Activated CD4-positive, alpha-beta T cell treated with anti-CD3 and anti-CD28 coated beads for 1 hour (primary cell): ENCODE data around the gene TPSD1.
"Not testable (repeated sequence)": the region's sequence is repeated elsewhere in the genome, so short reads cannot be mapped to it uniquely, and the experiment has no call there.

Experiments
- DNase-seq: peaks from one replicate; pipeline ENCODE4 v3.0.0-alpha.2; 2020

TPSD1 gene

DNA sequence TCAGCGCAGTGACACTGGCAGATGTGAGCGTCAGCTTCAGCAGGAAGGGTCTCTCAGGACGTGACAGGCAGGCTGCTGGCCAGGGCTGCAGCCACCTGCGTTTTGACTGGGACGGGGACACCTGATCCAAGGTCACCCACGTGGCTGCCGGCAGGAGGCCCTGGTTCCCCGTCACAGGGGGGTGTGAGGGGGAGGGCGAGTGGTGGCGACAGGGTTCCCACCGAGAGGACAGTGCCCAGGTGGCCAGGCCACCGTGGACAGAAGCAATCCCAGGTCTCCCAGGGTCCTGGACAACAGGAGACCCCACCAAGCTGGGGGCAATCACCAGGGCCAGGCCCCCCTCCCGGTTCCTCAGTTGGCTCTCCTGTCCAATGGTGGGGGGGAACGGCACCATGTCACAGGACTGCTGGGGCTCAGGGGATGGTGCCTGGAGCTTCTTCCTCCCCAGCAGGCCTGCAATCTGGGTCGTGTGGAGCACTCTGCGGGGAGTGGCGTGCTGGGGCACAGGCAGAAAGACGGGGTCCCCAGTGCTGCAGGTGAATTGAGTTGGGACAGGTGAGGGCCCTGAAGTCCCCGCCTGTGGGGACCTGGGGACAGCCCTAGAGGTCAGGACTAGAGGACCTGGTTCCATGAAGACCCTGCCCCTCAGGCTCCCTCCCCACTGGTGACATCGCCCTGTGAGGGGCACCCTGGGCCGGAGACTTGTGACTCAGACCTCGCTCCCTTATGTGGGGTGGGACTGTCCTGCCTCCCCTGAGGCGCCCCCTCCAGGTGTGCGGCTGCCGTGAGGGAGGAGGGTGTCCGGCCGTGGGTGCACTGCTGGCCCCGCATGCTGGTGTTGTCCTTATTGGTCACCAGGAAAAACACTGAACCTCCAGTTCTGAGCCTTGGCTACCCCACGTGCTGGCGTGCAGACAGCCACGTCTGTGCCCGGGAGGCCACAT is 11.7 kb upstream of the TPSD1 start:
- not testable (repeated sequence) for DNase-seq

DNA sequence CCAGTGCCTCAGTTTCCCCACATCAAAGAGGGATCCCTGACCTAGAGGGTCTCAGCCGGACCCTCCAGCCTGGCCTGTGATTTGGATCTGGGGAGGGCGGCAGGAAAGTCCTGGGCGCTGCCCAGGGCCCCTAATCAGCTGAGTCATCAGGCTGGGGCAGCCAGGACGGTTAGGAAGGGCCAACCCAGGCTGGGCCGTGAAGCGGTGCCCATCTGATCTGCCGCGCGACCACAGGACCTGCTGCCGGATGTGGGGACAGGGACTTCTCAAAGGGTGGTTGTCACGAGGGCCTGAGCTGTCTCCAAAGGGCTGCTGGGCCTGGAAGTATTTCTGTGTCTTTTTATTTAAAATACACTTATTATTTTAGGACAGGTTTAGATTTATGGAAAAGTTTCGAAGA is 11.0 kb upstream of the TPSD1 start:
- no peak for DNase-seq

DNA sequence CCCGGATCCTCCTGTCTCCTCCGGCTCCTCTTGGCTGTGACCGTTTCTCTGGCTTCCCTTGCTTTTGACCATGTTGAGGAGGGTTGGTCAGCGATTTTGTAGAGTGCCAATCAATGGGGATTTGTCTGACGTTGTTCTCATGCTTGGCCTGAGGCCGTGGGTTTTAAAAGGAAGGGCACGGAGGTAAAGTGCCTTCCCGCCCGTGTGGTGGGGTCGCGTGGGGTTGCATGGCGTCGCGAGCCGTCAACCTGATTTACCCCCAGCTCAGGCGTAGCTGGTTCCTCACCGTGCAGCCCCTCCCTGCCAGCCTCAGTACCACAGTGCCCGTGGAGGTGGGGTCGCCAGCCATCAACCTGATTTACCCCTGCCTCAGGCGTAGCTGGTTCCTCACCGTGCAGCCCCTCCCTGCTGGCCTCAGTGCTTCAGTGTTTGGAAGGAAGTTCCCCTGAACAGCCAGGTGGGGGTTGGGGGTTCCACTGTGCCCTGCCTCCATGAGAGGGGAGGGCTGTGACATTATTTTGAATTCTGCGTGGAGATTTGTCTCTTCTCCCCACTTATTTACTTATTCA is 10.3 kb upstream of the TPSD1 start:
- DNase-seq, result no peak

DNA sequence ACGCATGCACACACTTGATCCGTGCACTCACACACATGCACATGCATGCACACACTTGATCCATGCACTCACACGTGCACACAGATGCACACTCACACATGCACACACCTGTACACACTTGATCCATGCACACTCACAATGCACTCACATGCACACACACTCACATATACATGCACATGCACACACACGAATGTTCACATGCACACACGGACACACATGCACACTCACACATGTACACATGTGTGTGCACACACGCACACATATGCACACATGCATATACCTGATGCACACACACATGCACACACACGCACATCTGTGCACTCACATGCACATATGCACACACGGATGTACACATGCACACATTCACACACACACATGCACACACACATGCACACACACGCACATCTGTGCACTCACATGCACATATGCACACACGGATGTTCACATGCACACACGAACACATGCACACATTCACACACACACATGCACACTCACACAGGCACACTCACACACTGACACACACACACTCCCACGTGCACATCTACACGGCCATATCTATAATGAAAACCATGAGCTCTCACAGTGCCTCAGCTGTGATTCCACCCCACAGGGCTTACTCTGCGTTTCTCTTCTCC is 7.8 kb upstream of the TPSD1 start:
- not testable (repeated sequence) for DNase-seq

DNA sequence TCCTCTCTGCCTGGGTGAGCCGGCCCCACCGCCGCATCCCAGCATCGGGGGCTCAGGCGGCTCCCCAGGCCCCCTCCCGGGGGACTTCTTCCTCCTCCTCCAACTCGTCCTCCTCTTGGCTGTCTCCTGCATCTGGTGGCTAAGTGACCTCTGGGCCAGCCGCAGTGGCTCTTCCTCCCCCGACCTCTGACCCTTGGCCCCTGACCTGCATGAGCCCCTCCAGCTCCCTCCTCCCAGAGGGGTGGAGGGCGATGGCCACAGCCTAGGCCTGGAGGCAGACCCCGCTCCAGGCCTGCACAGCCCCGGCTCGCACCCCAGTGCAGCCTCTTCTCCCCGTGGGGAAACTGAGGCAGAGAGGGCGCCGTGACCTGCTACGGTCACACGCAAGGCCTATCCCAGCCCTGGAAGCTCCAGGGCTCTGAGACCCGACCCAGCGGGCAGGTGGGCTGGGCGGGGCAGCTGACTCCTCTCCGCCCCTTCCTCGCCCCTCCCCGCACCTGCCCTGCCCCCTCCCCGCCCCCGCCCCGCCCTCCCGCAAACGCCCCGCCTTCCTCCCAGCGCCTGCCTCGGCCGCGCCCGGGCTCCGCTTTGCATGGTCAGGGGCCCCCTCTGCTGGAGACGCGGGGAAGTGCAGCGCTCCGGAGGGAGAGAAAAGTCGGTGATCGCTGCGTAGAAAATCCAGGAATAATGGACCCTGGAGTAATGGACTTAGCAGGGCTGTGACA is 6.7 kb upstream of the TPSD1 start:
- not testable (repeated sequence) for DNase-seq

DNA sequence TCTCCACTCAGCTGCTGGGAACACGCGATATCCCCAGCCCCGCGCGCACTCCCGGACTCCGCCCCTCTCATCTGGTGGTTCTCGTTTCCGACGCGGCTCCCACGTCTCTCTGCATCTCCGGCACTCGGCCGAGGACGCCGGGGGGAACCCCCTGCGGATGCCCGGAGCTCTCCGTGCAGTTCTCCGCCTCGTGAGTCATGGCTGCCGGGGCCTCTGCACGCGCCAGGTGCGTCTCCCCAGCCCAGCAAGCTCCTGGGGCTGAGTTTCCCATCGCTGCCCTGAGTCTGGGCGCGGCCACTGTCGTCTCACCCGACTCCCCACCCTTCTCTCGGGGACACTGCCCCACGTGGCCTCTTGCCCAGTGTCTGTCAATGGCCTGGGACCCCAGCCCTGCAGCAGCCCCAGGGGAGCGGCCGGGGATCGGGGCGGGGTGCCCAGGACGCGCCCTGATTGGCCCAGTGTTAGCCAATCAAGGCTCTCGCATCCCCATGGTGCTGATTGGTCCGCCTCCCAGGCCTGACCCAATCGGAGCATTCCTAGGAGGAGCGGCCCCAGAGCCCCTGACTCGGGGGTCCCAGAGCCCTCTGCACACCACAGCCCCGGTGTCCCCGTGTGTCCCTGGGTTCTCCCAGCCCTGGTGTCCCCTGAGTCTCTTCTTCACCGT is 2.0 kb upstream of the TPSD1 start:
- DNase-seq, result not testable (repeated sequence)

DNA sequence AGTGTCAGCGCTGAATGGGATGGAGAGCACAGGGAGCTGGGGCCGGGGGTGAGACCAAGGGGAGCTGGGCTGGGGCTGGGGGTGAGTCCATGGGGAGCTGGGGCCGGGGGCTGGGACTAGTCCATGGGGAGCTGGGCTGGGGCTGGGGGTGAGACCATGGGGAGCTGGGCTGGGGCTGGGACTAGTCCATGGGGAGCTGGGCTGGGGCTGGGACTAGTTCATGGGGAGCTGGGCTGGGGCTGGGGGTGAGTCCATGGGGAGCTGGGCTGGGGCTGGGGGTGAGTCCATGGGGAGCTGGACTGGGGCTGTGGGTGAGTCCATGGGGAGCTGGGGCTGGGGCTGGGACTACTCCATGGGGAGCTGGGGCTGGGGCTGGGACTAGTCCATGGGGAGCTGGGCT is 1.0 kb upstream of the TPSD1 start:
- not testable (repeated sequence) for DNase-seq

DNA sequence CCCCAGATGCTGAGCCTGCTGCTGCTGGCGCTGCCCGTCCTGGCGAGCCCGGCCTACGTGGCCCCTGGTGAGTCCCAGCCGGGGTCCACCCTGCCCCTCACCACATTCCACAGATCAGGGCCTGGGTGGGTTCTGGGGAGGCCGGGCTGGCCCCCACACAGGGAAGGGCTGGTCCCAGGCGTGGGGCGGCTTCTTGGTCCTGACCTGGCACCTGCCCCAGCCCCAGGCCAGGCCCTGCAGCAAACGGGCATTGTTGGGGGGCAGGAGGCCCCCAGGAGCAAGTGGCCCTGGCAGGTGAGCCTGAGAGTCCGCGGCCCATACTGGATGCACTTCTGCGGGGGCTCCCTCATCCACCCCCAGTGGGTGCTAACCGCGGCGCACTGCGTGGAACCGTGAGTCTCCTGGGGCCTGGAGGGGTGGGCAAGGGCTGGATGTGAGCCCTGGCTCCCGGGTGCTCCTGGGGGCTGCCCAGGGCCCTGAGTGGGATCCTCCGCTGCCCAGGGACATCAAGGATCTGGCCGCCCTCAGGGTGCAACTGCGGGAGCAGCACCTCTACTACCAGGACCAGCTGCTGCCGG is 516 bp downstream of the TPSD1 start:
- DNase-seq, result not testable (repeated sequence)

DNA sequence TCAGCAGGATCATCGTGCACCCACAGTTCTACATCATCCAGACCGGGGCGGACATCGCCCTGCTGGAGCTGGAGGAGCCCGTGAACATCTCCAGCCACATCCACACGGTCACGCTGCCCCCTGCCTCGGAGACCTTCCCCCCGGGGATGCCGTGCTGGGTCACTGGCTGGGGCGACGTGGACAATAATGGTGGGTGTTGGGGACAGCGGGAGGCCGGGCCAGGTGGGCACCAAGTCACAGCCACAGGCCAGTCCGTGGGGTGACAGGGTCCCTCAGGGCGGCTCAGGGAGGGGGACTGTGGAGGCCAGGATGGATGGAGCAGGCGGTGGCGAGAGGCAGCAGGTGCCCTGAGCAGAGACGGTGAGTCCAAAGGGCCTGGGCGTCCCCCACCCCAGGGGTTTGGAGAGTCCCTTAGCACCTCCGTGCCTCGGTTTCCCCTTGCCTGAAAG is 1.0 kb downstream of the TPSD1 start:
- DNase-seq, result no peak

DNA sequence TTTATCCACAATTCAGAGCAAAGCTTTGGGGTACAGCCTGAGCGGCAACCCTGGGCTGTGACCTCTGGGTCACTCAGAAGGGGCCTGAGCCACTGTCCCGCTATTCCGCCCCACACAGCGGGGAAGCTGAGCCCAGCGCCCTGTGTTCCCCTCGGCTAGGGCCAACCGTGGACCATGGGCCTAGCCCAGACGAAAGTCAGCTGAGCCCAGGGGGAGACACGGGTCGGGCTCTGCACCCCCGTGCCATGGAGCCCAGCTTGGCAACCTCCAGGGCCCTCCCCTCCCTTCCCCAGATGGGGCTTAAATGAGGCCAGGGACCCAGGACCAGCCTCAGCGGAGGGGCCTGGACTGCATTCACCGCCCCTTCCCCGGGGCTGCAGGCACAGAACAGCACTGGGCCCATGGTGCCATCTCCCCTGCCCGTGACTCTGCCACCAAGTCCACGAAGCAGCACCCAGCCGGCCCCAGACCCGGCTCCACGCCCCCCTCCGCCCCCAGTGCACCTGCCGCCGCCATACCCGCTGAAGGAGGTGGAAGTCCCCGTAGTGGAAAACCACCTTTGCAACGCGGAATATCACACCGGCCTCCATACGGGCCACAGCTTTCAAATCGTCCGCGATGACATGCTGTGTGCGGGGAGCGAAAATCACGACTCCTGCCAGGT is 1.8 kb downstream of the TPSD1 start:
- no peak for DNase-seq

DNA sequence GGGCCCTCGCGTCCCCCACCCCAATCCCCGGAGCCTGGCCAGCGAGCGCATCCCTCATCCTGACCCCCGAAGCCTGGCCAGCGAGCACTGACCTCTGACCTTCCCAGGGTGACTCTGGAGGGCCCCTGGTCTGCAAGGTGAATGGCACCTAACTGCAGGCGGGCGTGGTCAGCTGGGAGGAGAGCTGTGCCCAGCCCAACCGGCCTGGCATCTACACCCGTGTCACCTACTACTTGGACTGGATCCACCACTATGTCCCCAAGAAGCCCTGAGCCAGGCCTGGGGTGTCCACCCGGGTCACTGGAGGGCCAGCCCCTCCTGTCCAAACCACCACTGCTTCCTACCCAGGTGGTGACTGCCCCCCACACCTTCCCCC is 2.3 kb downstream of the TPSD1 start:
- no peak for DNase-seq

DNA sequence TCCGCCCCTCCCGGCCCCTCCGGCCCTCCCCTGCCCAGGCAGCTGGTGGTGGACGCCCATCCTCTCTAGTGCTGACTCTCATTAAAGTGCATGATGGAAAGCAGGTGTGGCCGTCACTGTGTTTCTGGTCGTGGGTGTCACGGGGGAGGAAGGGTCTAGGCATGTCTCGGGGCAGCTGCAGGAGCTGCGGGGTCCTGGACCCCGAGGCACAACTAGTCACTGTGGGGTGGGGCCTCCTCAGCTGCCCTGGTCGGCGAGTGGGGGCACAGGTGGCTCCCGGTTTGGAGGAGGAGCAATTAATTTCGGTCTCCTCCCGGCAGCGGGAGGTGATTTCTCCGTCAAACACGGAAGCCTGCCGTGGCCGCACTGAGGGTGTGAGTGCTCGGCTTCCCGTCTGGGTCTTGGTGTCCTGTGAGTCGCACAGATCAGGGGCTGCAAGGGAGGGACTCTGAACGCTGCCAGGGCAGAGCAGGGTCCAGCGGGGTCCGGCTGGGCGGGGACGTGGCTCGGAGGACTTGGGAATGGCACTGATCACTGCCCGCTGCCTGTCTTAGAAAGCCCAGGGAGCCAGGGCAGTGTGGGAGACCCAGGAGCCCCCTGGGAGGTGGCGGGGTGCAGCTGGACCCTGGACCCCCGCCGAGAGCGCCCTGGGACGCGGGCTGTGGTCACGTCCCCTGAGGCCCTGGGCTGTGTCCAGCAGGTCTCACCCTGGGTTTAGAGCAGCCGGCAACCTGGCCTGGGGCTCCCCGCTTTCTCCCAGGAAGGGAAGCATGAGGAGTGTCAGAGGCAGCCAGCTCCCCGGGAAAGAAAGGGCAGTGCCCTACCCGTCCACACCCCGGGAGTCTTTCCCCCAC is 3.3 kb downstream of the TPSD1 start:
- DNase-seq, result no peak

DNA sequence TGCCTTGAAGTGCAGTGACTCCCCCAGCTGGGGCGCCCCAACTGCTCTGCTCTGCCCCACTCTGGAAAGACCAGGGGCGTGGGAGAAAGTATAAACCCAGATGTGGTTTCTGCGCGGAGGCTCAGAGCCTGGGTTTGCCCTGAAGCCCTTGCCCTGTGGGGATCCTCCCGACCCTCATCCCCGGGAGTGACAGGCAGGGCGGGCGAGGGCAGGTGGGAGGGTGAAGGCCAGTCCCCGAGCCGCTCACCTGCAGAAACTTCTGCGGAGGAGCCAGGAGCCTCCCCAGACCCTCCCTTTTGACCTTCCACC is 3.8 kb downstream of the TPSD1 start:
- DNase-seq, result no peak

DNA sequence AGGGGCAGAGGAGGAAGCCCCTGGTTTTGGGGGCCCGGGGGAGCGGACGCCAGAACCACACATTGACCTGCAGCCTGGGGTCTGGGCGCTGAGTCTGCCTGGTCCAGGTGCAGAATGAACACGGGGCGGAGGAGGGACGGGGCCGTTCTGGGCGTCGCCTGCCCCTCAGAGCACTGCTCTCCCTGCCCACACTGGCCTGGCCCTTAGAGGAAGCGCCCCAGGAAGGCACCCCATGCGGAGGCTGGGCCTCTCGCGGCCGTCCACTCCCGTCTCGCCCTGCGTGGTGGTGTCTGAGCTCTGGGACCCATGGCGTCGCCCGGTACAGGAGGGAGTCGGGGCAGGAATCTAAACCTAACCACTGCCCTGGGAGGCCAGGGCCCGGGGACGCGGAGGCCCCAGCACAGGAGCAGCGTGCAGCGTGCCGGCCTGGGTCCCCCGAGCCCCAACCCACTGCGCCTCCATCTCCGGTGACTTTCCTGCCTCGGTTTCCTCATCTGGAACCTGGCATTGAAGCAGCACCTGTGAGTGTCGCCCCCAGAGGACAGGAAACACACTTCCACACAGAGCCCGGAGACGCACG is 4.3 kb downstream of the TPSD1 start:
- no peak for DNase-seq

DNA sequence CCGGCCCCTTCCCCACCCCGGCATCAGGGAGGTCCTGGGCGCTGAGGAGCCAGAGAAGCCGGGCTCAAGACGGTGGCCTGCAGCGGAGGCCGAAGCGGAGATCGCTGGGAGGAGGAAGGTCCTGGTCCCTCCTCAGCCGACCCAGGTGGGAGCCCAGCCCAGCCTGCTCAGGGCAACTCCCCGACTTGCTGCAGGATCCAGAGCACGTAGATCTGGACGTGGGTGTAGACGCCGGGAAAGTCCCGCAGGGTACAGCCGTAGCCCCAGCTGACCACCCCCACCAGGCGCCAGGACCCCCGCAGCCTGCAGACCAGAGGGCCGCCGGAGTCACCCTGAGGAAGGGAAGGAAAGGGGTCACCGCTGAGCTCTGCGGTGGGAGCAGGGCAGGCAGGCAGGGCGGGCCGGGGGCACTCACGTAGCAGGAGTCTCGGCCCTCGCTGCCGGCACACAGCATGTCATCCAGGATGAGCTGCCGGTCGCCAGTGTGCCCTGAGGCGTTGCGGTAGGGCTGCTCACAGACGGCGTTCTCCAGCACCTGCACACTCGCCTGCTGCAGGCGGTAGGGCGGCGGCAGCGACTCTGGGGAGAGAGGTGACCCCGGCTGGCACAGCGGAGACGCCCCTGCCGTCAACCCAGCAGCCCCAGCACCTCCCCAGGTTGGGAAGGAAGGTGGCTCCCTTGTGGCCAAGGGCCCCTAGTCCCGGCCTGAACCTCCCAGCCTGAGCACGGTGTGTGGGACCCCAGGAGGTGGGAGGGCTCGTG is 5.4 kb downstream of the TPSD1 start:
- DNase-seq, result no peak

DNA sequence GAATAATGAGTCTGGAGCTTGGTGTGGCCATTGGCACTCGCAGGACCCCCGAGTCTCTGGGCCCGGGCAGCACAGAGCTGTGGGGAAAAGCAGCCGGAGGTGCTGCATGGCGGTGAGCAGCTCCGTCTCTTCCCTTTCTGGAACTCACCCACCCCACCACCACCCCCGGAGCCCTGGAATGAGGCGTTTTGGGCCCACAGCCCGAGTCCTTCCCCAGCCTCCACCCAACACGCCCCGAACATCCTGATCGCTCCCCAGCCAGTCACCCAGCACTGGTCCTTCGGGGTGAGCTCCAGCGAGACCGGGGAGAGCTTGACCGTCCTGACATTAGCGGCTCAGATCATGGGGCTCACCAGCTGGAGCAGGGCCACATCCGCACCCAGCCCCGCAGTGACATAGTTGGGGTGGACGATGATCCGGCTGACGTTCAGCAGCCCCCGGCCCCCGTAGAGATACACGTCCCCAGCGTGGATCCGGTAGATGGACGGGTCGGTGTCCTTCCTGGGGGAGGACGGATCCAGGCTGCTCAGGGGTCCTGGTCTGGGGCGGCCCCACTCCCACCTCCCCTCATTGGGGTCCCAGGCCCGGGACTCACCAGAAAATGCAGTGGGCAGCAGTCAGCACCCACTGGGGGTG is 6.5 kb downstream of the TPSD1 start:
- no peak for DNase-seq

DNA sequence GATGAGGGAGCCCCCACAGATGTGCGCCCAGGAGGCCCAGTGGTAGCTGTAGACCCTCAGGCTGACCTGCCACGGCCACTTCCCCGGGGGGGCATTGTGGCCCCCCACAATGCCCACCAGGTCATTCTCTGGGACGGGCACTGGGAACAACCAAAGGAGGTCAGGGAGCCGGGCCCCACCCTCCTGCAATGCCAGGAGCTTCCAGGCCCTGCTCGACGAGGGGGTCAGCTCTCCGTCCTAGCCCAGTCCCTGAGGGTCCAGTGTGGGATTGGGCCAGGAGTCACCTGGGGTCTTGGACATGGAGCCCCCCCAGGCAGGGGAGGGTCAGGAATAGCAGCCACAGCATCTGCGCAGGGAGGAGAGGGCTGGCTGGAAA is 7.0 kb downstream of the TPSD1 start:
- DNase-seq, result no peak

DNA sequence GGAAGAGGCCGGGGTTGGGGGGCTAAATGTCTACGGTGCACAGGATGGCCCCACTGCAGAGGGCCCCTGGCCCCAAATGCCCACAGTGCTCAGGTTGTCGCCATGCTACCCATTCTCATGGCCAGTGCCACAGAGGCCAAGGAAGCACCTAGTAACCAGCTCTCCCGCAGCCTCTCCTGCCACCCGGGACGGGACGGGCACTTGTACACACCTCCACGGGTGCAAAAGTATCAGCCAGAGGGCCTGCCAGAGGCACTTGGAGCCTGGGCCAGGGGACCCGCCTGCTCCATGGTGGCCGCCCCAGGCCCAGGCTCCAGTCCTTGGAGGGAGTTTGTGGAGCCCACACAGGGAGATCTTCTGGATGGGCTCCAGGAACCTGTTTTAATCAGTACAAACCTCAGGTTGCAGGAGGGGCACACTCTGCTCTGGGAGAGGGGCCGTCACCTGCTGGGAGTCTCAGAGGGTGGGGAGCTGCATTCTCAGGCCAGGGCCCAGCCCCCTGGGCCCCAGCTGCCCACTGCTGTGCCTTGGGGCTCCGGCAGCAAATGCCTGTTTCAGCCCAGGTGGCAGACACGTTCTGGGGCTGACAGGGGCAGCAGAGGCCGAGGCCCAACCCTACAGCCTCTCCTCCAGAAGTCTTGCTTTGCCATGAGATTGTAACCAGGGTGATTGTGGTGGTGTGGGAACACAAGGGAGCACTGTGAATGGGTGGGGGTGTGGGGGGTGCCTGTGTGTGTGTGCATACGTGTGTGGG is 7.9 kb downstream of the TPSD1 start:
- no peak for DNase-seq
